ENCODE data around the gene KRTAP5-6.

GRCh38 chr11:1733716-1734640 lies 37.0 kb downstream of the KRTAP5-6 start:
- TF ChIP-seq CTCF (IDR thresholded peaks at IDR 0.05) (no peak), POLR2A (IDR thresholded peaks at IDR 0.05) (no peak), EP300 (IDR thresholded peaks at IDR 0.05) (no peak), POLR2AphosphoS5 (IDR thresholded peaks at IDR 0.05) (no peak)

Measured in suprapubic skin (tissue), 4 donors.